ENCODE results near the gene PRF1.
A peak's percentile ranks its signal among the peaks of the same experiment; 100 is the strongest.
"Not testable (repeated sequence)": the region's sequence is repeated elsewhere in the genome, so short reads cannot be mapped to it uniquely, and the experiment has no call there.

Gene PRF1

GRCh38 chr10:70602665-70603448, at the start of gene PRF1:
Gene PRF1 (minus strand): TSS chr10:70602741. CDS start chr10:70600902, 1,839 bp downstream.
- FAIRE-seq (no peak), DNase-seq (ENCODE audit: extremely low spot score, insufficient read length, low read depth) (no peak)

DNA sequence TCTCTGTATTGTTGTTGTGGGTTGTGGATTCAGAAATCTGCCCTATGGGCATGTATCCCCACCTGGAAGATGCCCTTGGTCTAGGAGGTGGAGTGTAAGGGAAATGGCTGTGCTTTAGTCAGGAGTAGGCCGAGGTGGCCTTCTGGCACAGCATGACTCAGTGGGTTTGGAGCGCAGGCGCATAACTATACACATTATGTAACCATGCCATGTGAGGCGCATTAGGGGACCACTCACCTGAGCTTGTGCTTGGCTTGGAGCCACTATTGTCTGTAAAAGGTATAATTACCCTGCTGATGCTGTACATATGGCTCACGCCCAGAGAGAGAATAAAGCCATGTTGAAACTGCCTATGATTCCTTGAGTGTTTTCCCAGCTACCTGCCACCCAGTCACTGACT, 49.1 kb upstream of the PRF1 start:
- DNase-seq (ENCODE audit: extremely low spot score, insufficient read length, low read depth): no peak
- no peak for FAIRE-seq

DNA sequence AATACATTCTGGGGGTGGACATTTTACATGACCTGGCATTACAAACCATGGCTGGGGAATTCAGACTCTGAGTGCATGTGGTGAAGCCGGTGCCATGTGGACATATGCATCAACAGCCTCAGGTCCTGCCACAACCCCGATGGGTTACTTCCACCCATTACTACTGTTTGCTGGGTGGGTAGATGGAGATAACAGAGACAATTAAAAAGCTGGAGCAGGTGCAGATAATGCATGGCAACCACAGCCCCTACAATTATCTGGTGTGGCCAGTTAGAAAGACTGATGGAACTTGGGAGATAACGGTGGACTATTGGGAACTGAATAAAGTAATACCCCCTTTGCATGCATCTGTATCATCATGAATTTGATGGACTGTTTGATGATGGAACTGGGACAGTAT, 48.2 kb upstream of the PRF1 start:
- DNase-seq (ENCODE audit: extremely low spot score, insufficient read length, low read depth) (no peak), FAIRE-seq (no peak)

DNA sequence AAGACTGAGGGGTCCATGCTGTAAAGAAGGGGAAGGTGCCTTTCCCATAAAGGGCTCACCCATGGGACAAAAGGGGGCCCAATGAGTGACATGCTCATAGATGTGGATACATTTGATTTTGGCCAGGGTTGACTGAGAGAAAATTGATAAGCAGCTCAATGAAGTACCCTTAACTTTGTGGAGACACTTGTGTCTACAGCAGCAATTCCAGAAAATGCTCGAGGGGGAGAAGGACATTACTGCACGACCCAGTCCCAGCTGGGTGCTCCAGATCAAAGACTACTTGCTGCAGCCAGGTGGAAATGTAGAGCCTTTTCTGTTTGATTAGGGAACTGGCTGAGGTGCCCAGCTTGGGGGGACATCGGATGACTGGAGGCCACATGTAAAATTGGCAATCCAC, 47.6 kb upstream of the PRF1 start:
- no peak for FAIRE-seq
- no peak for DNase-seq (ENCODE audit: extremely low spot score, insufficient read length, low read depth)

DNA sequence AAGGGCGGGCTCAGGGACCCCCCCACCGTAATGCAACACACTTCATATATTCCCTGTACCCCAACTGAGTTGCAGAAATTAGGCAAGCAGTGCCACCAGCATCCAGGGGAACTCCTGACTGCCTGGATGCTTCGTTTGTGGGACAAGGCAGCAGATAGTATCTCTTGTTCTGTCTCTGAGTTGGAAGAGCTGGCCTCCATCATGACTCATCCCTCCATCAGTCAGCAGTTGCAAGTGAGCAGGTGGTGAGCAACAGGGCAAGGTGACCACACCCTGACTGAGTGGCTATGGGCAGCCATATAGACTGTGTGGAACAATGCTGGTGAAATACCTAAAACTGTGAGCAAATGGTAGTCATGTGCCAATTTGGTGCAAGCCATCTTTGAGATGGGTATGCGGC, 47.0 kb upstream of the PRF1 start:
- DNase-seq (ENCODE audit: extremely low spot score, insufficient read length, low read depth): no peak
- FAIRE-seq: no peak

- no peak for FAIRE-seq
- DNase-seq (ENCODE audit: extremely low spot score, insufficient read length, low read depth): no peak
These were observed 45.9 kb upstream of the PRF1 start for GRCh38 chr10:70648427-70648826.

DNA sequence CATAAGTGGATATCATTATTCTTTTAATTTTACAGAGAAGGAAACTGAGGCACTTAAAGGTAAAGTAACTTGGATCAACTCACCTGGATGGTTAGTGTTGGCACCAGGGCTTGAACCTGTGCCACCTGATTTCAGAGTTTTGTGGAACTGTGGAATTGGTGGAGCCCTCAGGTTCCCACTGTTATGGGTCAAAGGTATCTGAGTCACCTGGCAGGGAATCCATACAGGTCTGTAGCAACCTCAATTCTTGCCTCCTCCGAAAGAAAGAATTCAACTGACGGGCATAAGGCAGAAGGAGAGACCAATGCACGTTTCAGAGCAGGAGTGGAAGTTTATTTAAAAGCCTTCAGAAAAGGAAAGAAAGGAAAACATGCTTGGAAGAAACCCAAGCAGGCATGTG, 44.5 kb upstream of the PRF1 start:
- FAIRE-seq (no peak), DNase-seq (ENCODE audit: extremely low spot score, insufficient read length, low read depth) (no peak)

DNA sequence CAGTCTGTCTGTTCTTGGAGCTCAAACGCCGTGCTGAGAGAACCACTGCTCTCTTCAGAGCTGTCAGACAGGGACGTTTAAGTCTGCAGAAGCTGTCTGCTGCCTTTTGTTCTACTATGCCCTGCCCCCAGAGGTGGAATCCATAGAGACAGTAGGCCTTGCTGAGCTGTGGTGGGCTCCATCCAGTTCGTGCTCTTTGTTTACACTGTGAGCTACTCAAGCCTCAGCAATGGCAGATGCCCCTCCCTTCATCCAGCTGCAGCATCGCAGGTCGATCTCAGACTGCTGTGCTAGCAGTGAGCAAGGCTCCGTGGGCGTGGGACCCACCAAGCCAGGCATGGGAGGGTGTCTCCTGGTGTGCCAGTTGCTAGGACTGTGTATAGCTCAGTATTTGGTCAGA, 42.4 kb upstream of the PRF1 start:
- not testable (repeated sequence) for FAIRE-seq; DNase-seq (ENCODE audit: extremely low spot score, insufficient read length, low read depth)

DNA sequence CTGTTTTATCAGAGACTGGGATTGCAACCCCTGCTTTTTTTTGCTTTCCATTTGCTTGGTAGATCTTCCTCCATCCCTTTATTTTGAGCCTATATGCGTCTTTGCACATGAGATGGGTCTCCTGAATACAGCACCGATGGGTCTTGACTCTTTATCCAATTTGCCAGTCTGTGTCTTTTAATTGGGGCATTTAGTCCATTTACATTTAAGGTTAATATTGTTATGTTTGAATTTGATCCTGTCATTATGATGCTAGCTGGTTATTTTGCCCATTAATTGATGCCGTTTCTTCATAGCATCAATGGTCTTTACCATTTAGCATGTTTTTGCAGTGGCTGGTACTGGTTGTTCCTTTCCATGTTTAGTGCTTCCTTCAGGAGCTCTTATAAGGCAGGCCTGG, 40.7 kb upstream of the PRF1 start:
- DNase-seq (ENCODE audit: extremely low spot score, insufficient read length, low read depth); FAIRE-seq: not testable (repeated sequence)

DNA sequence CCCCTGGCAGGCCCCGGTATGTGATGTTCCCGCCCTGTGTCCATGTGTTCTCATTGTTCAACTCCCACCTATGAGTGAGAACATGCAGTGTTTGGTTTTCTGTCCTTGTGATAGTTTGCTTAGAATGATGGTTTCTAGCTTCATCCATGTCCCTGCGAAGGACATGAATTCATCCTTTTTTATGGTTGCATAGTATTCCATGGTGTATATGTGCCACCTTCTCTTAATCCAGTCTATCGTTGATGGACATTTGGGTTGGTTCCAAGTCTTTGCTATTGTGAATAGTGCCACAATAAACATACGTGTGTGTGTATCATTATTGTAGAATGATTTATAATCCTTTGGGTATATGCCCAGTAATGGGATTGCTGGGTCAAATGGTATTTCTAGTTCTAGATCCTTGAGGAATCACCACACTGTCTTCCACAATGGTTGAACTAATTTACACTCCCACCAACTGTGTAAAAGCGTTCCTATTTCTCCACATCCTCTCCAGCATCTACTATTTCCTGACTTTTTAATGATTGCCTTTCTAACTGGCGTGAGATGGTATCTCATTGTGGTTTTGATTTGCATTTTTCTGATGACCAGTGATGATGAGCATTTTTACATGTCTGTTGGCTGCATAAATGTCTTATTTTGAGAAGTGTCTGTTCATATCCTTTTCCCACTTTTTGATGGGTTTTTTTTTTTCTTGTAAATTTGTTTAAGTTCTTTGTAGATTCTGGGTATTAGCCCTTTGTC, 37.3 kb upstream of the PRF1 start:
- not testable (repeated sequence) for FAIRE-seq

GRCh38 chr10:70634515-70634914, 32.0 kb upstream of the PRF1 start:
- DNase-seq (ENCODE audit: extremely low spot score, insufficient read length, low read depth); FAIRE-seq: not testable (repeated sequence)

More for the DNA sequence above, 37.3 kb upstream of the PRF1 start:
- not testable (repeated sequence) for DNase-seq (ENCODE audit: extremely low spot score, insufficient read length, low read depth)

- DNase-seq (ENCODE audit: extremely low spot score, insufficient read length, low read depth) (no peak), FAIRE-seq (no peak)
These were observed 31.5 kb upstream of the PRF1 start for GRCh38 chr10:70634011-70634410.

DNA sequence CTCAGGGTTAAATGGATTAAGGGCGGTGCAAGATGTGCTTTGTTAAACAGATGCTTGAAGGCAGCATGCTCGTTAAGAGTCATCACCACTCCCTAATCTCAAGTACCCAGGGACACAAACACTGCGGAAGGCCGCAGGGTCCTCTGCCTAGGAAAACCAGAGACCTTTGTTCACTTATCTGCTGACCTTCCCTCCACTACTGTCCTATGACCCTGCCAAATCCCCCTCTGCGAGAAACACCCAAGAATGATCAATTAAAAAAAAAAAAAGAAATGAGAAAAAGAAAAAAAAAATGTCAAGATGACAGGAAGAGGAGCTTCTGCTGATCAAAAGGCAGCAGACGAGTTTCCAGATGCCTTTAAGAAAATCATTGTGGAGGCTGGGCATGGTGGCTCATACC, 29.2 kb upstream of the PRF1 start:
- not testable (repeated sequence) for DNase-seq (ENCODE audit: extremely low spot score, insufficient read length, low read depth); FAIRE-seq

- DNase-seq (ENCODE audit: extremely low spot score, insufficient read length, low read depth): no peak
- no peak for FAIRE-seq
These were observed 26.8 kb upstream of the PRF1 start for GRCh38 chr10:70629338-70629737.

- DNase-seq (ENCODE audit: extremely low spot score, insufficient read length, low read depth) (no peak), FAIRE-seq (no peak)
These were observed 23.5 kb upstream of the PRF1 start for GRCh38 chr10:70626056-70626455.

DNA sequence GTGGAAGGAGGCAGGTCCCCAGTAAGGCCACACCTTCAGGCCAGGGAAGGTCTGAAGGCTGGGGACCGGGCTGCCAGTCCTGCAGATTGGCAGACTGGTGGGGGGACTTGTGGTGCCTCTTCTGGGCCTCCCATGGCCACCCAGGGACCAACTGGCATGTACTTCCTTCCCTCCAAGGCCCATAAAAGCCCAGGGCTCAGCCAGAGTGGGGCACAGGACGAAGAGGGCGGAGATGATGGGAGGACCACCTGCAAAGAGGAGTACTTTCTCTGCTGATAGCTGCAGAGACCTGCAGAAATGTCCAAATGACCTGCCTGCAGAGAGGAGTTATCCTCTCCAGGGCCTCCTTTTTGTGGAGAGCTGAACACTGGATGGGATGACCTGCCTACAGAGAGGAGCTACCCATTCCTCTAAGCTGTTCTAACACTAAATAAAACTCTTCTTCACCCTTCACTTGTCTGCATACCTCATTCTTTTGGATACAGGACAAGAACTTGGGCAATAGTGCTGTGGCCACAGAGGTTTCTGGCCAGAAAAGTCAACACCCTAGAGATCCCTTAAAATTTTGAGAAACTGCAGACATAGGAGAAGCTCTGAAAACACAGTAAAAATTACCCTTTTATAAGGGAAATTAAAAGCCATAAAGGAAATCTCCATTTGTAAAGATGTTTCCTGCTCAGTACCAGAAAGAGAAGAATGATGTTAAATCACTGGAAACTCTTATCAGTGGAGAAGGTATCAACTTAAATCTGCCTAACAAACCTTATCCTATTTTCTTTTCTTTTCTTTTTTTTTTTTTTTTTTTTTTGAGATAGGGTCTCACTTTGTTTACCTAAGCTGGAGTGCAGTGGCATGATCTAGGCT, 20.7 kb upstream of the PRF1 start:
- DNase-seq (ENCODE audit: extremely low spot score, insufficient read length, low read depth) (no peak), FAIRE-seq (no peak)

- FAIRE-seq (no peak), DNase-seq (ENCODE audit: extremely low spot score, insufficient read length, low read depth) (no peak)
These were observed 20.0 kb upstream of the PRF1 start for GRCh38 chr10:70622541-70622940.

DNA sequence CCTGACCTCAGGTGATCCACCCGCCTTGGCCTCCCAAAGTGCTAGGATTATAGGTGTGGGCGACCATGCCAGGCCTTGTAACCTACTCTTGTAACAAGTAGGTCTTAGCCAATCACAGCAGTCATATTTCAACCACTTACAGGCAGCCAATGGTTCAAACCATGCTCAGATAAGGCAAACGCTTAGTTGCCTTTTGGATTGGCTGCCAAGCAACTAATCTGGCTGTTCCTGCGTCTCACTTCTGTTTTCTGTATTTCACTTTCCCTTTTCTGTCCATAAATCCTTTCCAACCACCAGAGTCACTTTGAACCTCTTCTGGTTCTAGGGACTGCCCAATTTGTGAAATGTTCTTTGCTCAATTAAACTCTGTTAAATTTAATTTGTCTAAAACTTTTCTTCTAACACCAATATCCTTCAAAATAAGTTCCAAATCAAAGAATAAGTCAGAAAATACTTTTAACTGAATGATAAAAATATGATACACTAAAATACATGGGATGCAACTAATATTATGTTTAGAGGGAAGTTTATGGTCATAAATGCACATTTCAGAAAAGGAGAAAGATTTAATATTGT, 19.1 kb upstream of the PRF1 start:
- DNase-seq (ENCODE audit: extremely low spot score, insufficient read length, low read depth) (no peak), FAIRE-seq (no peak)

- FAIRE-seq: no peak
- no peak for DNase-seq (ENCODE audit: extremely low spot score, insufficient read length, low read depth)
These were observed 17.4 kb upstream of the PRF1 start for GRCh38 chr10:70620020-70620289.

- DNase-seq (ENCODE audit: extremely low spot score, insufficient read length, low read depth) (no peak), FAIRE-seq (peak; percentile 52)
These were observed 16.9 kb upstream of the PRF1 start for GRCh38 chr10:70619271-70620019.
